NCI-H2107 (cell line): ENCODE results near the gene CMIP.

ENCODE experiments used
- DNase-seq: peaks from one replicate; lab custom pipeline; 2025; lab: John Stamatoyannopoulos, UW

CMIP gene

DNA sequence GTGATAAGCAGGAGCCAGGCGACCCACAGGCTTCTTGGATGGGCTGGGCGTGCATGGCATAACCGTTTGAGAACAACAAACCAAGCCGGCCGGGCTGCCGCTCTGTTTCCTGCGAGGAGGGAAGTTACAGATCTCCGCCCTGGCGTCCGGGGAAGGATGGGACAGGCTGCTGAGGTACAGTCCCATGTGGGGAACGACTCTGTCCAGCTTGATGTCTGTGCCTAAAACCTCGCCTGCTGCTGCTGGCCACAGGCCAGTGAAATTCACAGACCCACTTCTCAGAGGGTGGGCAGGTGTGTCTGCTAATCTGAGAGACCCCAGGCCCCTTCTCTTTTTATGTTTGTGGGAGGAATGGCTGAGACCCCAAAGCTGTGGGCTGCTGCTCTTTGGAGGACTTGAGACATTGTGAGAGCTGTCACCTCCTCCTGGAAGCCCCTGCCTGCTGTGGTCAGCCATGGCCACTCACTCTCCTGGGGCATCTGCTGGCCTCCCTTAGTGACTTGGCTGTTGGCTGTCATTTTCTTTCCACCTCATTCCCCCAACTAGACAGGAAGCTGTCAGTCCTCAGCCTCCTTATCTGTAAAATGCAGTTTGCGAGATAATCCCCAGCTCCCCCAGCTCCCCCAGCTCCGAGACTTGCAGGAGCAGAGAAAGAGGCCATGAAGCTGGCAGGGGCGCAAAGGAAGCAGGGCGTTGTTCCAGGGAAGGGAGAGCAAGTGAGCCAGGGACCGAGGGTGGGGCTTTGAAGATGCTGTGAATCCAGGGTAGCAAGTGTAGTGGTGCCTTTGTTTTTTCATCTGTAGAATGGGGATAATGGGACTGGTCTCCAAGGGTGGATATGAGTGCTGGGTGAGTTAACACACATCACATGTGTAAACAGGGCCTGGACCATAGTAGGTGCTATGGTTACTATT is 51.0 kb downstream of the CMIP start:
- DNase-seq = no peak

DNA sequence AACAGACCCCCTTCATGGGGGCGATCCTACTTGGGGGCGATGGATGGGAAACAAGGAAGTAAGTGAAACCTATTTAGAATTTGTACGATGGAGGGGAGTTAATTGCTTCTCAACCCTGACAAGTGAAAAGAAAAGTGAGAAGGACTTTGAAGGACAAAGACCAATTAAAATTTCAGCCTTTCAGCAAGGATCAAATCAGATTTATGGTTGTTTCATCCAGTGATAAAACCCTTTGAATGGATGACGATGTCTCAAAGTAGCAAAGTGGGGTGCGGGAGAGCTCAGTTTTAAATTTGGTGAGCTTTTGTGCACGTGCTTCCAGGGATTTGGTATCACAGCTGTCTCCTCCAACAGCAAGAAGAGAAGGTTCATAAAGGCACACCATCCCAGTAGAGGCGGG is 51.7 kb downstream of the CMIP start:
- no peak for DNase-seq

DNA sequence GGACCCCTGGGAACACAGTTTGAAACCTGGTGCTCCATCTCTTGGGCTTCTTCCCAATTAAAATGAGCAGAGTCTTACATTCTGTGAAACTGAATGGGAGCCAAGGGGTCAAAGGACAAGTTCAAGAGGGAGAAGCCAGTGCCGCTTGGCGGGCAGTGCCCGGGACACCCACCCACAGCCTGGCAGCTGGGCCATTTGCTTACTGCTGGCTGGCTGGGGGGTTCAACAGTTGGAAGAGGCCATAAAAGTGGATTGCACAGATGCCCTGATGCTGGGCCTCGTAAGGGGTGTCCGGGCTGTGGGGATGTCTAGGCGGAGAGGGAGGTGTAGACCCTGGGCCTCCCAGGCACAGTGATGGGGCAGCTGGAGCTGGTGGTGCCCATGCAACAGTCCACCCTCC is 52.1 kb downstream of the CMIP start:
- DNase-seq = no peak

DNA sequence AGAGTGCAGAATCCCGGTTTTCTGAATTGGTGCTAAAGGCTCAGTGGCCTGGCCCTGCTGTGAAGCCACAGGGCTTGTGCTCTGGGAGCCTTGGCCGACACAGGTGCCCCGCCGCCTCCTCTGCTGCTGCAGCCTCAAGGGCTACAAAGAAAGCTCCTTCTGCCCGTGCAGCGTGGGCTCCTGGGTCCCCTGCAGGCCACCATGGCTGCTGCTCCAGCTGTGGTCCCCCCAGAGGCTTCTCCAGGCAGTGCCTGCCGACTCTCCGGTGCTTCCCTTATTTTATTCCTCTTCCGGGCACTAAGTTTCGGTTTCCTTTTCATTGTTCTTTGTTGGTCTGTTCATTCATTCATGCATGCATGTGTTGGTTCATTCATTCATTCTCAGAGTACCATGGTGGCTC is 53.1 kb downstream of the CMIP start:
- DNase-seq = no peak

DNA sequence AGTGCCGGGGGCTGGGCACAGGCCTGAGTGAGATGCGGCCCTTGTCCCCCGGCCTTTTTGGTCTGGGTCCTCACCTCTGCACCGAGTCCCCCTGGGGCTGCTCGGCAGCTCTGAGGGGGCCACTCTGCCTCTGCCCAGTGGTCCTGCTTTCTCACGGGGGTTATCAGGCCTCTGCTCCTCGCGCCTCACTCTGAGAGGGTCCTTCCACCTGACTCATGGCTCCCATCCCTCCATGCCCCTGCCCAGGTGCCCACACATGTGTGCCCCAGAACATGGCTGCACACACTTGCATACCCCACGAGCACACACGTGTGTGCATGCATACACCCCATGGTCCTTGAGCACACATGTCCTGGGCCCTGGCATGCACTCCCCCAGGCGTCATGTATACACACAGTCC is 53.7 kb downstream of the CMIP start:
- no peak for DNase-seq

DNA sequence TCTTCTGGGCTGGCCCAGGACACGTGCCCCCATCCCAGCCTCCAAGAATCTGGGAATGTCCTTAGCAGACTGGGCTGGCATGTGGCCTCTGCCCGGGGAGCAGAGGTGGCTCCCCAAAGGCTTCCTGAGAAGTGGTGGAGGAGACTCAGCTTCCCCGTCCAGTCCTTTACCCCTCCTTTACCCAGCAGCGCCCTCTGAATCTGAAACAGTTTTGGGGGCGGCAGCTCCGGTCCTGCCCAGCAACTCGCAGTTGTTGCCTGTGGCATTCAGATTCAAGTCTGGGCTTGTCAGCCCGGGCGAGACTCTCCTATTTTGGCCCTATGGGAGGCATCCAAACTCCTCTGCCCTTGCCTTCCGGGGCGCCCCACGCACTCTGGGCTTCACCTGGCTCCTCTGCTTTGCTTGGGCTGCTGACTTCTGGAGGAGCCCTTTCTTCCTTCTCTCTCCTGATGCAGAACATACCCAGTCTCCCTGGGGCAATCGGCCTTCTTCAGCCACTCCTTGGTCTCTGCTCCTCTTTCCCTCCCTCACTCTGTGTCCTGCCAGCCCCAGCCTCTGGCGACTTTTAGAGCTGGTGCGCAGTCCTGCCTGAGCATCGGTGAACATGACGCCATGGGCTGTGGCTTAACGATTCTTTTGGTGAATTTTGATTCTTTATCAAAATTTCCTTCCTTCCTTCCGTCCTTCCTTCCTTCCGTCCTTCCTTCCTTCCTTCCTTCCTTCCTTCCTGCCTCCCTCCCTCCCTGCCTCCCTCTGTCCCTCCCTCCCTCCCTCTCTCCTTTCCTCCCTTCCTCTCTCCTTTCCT is 55.2 kb downstream of the CMIP start:
- no peak for DNase-seq

DNA sequence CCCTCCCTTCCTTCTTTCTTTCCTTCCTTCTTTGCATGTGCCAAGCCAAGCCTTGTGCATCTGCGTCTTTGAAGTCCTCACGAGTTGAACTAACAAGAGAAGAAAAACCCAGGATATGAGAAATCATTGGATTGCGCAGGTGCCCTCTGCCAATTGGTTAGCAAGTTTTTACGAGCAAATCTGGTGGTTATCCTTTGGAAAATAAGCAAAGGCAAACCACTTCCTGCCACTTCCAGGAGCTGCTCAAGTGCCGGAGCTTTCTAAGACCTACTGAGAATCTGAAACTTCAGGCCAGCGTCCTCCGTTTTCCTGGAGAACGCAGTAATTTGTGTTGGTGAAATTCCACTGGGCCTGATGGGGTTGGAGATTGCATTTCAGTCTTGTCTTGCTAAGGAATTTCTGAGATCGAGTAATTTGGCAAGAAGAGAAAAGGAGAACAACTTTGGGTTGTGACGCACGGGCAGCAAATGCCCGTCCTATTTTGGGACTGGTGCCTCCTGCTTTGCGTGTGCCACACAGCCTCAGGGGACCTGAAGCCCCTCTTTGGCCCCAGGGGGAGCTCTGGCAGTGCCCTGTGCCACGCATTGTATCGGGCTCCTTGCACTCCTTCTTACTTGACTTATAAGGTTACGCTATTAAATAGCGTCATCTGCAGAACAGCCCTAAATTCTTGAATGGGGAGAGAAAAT is 56.4 kb downstream of the CMIP start:
- DNase-seq = no peak

DNA sequence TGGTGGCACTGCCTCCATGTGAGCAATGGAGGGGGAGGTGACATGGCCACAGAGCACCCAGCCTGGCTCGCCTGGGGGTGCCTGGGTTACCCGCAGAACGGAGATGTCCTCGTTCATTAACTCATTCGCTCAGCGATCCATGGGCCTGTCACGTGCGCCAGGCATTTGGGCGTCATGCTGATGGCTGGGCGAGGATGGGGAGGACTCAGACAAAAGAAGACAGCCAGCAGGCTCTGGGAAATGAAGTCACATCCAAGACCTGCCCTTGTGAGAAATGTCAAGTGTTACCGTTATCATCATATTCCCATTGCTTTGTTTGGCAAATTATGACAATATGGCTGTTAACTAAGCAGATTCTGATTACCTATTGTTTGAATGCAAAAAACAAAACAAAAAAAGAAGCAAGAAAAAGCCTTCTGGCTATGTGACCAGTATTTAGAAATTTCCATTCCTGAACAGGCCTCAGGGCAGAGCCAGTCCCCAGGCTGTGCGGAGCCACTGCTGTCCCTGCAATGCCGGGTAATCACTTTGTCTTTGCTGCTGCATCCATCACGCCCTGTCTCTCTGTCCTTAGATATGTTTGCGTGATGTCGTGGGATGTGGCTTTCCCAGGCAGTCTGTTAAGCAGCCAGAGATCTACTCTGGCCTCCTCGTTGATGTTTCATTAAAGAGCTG is 57.9 kb downstream of the CMIP start:
- DNase-seq = no peak

DNA sequence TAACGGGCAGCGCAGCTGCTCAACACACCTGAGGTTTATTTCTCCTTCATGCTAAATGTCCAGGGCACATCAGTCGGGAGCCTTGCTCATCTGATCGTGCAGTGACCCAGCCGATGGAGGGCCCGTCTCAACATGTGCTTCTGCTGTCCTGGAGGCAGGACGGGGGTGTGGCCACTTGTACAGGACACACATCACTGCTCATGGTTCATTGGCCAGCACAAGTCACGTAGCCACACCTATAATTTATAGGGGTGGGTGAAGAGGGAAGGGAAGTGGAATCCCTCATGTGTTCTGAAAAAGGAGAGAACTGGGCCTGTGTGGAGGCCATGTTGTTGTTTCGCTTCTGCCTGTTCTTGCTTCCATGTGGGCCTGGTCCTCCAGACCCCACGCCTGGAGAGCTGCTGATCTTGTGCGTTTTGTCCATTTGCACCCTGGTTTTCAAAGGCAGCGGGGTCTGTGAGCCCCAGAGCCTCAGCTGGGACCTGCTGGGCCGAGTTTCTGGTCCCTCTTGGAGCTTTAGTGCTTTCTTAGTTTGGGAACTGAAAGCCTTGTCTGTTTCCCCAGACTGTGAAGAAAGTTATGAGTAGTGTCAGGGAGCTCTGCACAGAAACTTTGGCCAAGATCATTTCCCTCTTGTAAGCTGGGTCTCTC is 60.5 kb downstream of the CMIP start:
- DNase-seq = no peak

DNA sequence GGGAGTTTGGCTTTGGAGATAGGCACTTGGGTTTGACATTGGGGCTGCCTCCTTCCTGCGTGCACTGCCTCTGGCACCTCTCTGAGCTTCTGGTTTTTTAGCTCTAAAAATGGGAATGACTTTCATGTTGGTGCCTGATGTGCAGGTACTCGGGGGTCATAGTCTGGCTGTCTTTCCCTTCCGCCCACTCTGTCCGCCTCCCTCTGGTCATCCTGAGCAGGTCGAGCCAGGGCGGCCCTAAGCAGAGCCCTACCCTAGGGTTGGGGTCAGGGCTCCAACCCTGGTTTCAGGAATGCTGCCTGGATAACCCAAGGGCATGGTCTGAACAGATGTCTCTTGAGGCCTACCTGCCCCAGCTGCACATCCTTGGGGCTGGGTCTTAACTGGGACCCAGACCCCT is 64.8 kb downstream of the CMIP start:
- DNase-seq = no peak

DNA sequence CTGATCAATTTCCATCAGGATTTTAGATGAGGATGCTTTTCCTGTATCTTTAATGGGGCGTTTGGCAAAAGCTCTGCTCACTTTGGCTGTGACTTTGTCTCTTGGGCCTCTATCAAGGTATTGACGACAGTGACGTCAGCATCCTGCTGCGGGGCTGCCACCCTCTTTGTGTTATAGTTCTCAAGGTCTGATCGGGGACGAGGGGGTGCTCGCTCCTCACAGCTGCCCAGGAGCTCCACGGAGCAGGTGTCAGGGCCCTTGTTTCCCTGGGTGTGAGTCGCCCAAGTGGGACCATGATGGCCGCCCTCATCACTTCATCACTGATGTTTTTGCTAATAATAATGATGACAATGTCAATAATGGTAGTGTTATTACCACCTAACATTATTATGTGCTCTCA is 65.4 kb downstream of the CMIP start:
- DNase-seq = no peak

DNA sequence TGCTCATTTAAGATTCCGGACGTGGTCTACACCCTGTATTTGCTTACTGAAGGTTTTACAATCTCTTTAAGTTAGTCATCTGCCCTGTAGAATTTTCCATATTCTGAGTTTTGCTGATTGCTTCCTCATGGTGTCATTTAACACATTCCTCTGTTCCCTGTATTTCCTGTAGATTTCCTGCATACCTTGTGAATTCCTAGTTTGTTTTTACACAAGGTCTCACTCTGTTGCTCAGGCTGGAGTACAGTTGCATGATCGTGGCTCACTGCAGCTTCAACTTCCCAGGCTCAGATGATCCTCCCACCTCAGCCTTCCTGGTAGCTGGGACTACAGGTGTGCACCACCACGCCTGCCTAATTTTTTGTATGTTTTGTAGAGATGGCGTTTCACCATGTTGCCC is 66.8 kb downstream of the CMIP start:
- no peak for DNase-seq

DNA sequence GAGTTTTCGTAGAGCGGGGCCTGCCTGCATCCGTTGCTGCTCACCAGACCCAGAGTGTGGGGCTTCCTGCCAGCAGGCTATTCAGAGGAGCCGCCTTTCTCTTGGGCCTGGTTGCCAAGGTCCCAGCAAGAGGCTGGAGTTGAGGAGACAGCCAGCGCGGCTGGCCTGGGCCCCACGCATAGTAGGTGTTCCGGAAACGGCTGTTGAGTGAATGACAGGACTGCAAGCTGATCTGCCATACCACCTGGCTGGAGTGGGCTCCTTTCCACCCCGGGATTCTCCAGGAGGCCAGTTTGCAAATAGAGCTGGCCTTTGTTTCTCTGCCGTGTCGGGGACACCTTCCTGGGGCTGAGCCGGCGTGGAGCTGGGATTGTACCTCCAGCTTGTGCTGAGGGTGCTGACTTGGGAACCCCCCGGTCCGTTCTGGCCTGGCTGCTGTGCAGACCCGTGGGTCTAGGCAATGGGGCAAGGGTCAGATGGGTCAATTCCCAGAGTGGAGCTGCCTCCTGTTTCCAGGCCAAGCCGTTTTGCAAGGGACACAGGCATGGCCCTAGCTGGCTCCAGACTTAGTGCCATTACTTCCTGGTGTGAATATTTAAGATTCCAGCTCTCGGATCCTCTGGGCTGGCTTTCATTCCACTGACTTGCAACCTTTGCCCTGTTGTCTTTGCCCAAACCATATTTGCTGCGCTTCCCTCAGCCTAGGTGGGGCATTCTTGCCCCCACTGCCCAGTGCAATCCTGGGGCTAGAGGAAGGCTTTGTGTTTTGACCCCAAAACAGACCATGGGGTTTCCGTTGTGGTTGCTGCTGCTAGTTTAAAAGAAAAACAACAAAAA is 68.8 kb downstream of the CMIP start:
- DNase-seq = no peak

DNA sequence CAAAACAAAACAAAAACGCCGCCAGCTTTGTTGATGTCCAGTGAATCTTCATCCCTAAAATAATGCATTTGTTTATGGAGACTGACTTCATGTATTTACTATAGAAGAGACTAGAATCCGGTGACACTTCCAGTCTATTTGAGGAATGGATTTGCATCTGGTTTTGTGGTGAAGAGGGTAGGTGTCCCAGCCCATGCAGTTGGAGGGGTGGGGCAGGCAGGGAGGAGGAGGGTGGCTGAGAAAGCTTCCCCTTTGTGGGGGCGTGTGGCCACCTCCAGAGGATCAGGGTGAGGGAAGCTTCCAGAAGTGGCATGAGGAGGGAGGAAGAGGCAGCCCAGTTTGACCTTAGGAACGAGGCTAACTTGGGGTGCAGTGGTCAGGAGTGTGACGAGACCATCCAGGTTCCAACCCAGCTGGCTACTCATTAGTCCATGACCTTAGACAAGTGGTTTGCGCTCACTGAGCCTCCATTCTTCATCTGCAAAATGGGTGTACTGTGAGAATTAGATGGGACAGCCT is 69.5 kb downstream of the CMIP start:
- DNase-seq = no peak

DNA sequence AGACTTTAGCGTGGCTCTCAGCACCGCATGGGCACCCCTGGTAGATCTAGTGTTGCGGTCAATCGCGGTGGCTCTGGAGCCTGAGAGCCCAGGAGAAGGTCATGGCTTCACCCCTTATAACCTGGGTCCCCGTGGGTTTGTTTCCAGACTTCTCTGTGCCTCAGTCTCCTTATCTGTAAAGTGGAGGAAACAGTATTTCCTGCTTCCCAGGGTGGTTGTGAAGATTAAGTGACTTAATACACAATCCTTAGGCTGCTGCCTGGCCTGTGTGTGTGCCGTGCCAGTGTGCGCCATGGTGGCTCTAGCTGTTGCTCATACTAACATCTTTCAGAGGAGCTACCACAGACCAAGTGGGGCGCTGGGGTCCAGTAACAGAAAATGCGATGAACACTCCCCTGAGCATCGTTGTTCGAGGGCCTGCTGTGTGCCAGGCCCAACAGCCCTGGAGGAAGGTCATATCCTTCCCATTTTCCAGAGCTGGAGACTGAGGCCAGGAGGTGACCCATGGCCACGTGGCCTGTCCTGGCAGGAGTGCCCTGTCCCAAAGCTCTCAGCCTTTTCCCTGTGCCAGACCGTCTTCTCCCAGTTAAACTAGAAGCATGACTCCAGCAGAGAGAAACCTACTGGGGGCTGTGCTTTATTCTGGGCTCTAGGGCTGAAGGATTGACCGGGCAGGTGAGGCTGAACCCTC is 70.1 kb downstream of the CMIP start:
- no peak for DNase-seq

DNA sequence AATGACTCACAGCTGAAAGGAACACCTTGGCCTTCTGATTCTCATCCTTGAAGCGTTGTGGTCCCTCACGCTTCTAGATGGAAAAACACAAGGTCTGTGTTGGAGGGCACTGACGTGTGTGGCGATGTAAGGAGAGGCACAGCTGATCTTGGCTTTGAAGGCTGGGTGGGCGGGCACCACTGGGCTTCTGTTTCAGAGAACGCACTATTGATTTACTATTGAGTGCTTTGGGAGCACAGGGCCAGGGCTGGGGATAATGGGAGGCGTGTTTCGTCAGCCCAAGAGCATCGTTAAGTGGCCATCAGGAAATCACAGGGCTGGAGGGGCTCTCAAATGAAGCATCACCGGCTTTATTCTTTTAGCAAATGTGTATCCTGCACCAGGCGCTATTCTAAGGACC is 70.7 kb downstream of the CMIP start:
- peak; percentile 71 for DNase-seq

DNA sequence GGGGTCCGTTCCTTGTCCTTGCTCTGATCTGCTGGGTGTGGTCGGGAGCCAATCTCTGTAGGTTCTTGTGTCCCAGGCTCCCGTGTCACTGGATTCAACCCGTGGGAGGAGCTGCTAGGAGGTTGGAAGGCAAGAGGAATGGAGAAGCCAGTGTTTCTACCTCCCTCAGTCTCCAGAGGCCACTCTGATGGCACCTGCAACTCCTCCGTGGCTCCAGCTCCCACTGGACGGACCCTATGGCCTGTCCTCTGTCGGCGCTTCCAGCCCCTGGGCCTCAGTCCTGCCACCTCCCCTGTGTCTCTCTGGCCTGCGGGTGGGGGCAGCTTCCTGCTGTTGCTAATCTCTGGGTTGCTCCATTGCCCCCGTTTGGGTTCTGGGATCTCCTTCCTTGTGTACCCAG is 71.1 kb downstream of the CMIP start:
- no peak for DNase-seq

DNA sequence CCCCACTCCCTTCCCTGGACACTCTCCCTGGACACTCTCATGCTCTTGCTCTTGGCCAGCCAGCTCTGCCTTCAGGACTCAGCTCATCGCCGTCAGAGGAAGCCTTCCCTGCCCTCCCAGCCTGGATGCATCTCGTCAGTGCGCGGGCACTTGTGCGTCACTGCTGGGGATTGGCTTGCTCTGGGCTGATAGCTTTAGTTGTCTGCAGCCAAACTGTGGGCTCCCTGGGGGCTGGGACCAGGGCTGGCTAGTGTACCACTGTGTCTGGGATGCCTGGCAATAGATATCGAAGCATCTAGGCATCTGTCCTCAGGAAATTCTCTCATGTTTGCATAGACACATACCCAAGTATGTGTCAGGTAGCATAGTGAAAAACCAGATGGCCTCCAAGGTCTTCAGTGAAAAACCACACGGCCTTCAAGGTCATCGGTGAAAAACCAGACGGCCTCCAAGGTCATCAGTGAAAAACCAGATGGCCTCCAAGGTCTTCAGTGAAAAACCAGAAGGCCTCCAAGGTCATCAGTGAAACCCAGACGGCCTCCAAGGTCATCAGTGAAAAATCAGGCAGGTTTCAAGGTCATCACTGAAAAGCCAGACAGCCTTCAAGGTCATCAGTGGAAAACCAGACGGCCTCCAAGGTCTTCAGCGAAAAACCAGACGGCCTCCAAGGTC is 72.0 kb downstream of the CMIP start:
- no peak for DNase-seq

DNA sequence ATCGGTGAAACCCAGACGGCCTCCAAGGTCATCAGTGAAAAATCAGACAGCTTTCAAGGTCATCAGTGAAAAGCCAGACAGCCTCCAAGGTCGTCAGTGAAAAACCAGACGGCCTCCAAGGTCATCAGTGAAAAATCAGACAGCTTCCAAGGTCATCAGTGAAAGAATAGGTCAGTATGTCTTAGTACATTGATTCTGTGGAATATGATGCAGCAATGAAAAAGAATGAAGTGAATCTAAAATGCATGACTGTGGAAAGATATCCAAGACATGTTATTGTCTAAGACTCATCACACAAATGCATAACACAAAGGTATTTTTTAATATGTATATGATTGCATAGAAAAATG is 72.5 kb downstream of the CMIP start:
- DNase-seq = no peak
